WERI-Rb-1 (cell line): ENCODE data around the gene MDM2.
A peak's percentile ranks its signal among the peaks of the same experiment; 100 is the strongest.
"Not testable (repeated sequence)": the region's sequence is repeated elsewhere in the genome, so short reads cannot be mapped to it uniquely, and the experiment has no call there.

Experiments
- DNase-seq: peaks from one replicate; pipeline ENCODE4 v3.0.0-alpha.2; 2020
- H3K27ac ChIP-seq: fragments of 250-450 bp; sonication (Bioruptor Pico); 2 replicates; pipeline ENCODE4 v1.5.1; 2020; ENCODE audit warnings: mild to moderate bottlenecking, moderate library complexity
- H3K27me3 ChIP-seq: fragments of 250-450 bp; sonication (Bioruptor Pico); 2 replicates; pipeline ENCODE4 v1.5.1; 2021; ENCODE audit warnings: mild to moderate bottlenecking, low read depth, moderate library complexity; ENCODE audit not compliant: insufficient read depth, severe bottlenecking
- H3K36me3 ChIP-seq: fragments of 250-450 bp; sonication (Bioruptor Pico); 2 replicates; pipeline ENCODE4 v1.5.1; 2020; ENCODE audit warnings: mild to moderate bottlenecking, moderate library complexity
- H3K4me3 ChIP-seq: 2 replicates; pipeline ENCODE4 v1.5.1; 2011; ENCODE audit warnings: low read depth, mild to moderate bottlenecking, control low read depth, low read length
- H3K9me3 ChIP-seq: fragments of 250-450 bp; sonication (Bioruptor Pico); 2 replicates; pipeline ENCODE4 v1.5.1; 2021; ENCODE audit warnings: mild to moderate bottlenecking, moderate library complexity; ENCODE audit not compliant: severe bottlenecking
- CTCF ChIP-seq: IDR thresholded peaks from 2 replicates; pipeline ENCODE4 v1.5.1; 2011; ENCODE audit warnings: low read depth, mild to moderate bottlenecking, control low read depth, inconsistent platforms, low read length

Gene MDM2

GRCh38 chr12:68855771-68856170 lies 47.8 kb downstream of the MDM2 start:
- DNase-seq = no peak
- H3K27ac ChIP-seq = no peak overlapping the region
- no peak for TF ChIP-seq CTCF

GRCh38 chr12:68856510-68856909 lies 48.5 kb downstream of the MDM2 start:
- TF ChIP-seq CTCF = no peak
- H3K27ac ChIP-seq = no peak overlapping the region
- H3K9me3 ChIP-seq = no peaks in the 10 kb centered on the region
- no peak for DNase-seq
- no peaks in the 10 kb centered on the region for H3K36me3 ChIP-seq
- H3K27me3 ChIP-seq = no peaks in the 10 kb centered on the region
- H3K4me3 ChIP-seq = no peak overlapping the region

More at GRCh38 chr12:68855771-68856170, 47.8 kb downstream of the MDM2 start:
- Histone ChIP-seq H3K4me3 (no peak overlapping the region), H3K36me3 (no peaks in the 10 kb centered on the region), H3K9me3 (no peaks in the 10 kb centered on the region), H3K27me3 (no peaks in the 10 kb centered on the region)

- Histone ChIP-seq H3K4me3 (no peak overlapping the region), H3K36me3 (no peaks in the 10 kb centered on the region), H3K27ac (no peak overlapping the region), H3K27me3 (no peaks in the 10 kb centered on the region), H3K9me3 (no peaks in the 10 kb centered on the region)
- DNase-seq = no peak
- no peak for TF ChIP-seq CTCF
Measured at GRCh38 chr12:68861890-68862289, 53.9 kb downstream of the MDM2 start.

- TF ChIP-seq CTCF = 0 out of 2 replicates have a peak, but pooled peaks have one; percentile 3
- DNase-seq = no peak
- Histone ChIP-seq H3K27ac (no peak overlapping the region), H3K27me3 (no peaks in the 10 kb centered on the region), H3K9me3 (no peaks in the 10 kb centered on the region), H3K4me3 (no peak overlapping the region), H3K36me3 (no peaks in the 10 kb centered on the region)
Measured at GRCh38 chr12:68863109-68863770, 55.3 kb downstream of the MDM2 start.

GRCh38 chr12:68863886-68864454 lies 56.0 kb downstream of the MDM2 start:
- not testable (repeated sequence) for H3K4me3 ChIP-seq, H3K27me3 ChIP-seq, H3K36me3 ChIP-seq, H3K9me3 ChIP-seq, H3K27ac ChIP-seq
- DNase-seq = peak; percentile 12

- no peaks in the 10 kb centered on the region for H3K9me3 ChIP-seq
- no peaks in the 10 kb centered on the region for H3K27me3 ChIP-seq
- H3K27ac ChIP-seq = no peak overlapping the region
- H3K36me3 ChIP-seq = no peaks in the 10 kb centered on the region
- no peak for TF ChIP-seq CTCF
- DNase-seq = no peak
- no peak overlapping the region for H3K4me3 ChIP-seq
Measured at GRCh38 chr12:68864604-68865003, 56.6 kb downstream of the MDM2 start.
